GM18870 (cell line): Measurements from ENCODE around the gene MAGEA2B.
"Not testable (repeated sequence)": the region's sequence is repeated elsewhere in the genome, so short reads cannot be mapped to it uniquely, and the experiment has no call there.

Experiments
- ATAC-seq: cut with Tn5 transposase; IDR thresholded peaks from one replicate; pipeline ENCODE4 v1.9.1; 2021; ENCODE audit warnings: moderate library complexity; ENCODE audit not compliant: unreplicated experiment

The MAGEA2B gene

GRCh38 chrX:152713815-152714787 lies at the start of gene MAGEA2B:
Gene MAGEA2B, plus strand, starts transcription at chrX:152714628. Its CDS starts 2,479 bp downstream, at chrX:152717107.
- ATAC-seq: not testable (repeated sequence)

- ATAC-seq: no peak
These were observed 40.3 kb upstream of the MAGEA2B start for GRCh38 chrX:152674135-152674534.

- not testable (repeated sequence) for ATAC-seq
These were observed 39.8 kb upstream of the MAGEA2B start for GRCh38 chrX:152674652-152675051.

GRCh38 chrX:152681012-152681411 lies 33.4 kb upstream of the MAGEA2B start:
- not testable (repeated sequence) for ATAC-seq

GRCh38 chrX:152697952-152698931 lies 16.2 kb upstream of the MAGEA2B start, which contains the start of gene MAGEA3:
Gene MAGEA3, plus strand, starts transcription at chrX:152698794. Its CDS starts 2,039 bp downstream, at chrX:152700833.
- not testable (repeated sequence) for ATAC-seq

- ATAC-seq: not testable (repeated sequence)
These were observed 14.0 kb upstream of the MAGEA2B start for GRCh38 chrX:152700390-152700789.

- ATAC-seq: not testable (repeated sequence)
These were observed 7.9 kb upstream of the MAGEA2B start for GRCh38 chrX:152706500-152706899.

- not testable (repeated sequence) for ATAC-seq
These were observed 5.3 kb upstream of the MAGEA2B start, which contains the start of gene CSAG2 for GRCh38 chrX:152709173-152709572. Gene CSAG2, minus strand, starts transcription at chrX:152709273. Its CDS starts 161 bp downstream, at chrX:152709112.

GRCh38 chrX:152713195-152713594 lies 1.2 kb upstream of the MAGEA2B start:
- ATAC-seq: not testable (repeated sequence)

GRCh38 chrX:152725409-152725808 lies 11.0 kb downstream of the MAGEA2B start:
- no peak for ATAC-seq

- ATAC-seq: no peak
These were observed 19.0 kb downstream of the MAGEA2B start, which contains the start of the genes CSAG1 and MAGEA12 for GRCh38 chrX:152733261-152733975. Gene CSAG1, minus strand, starts transcription at chrX:152733721. Its CDS starts 1,261 bp downstream, at chrX:152732460. Gene MAGEA12, plus strand, starts transcription at chrX:152733757. Its CDS starts 2,405 bp downstream, at chrX:152736162.

- not testable (repeated sequence) for ATAC-seq
These were observed 19.9 kb downstream of the MAGEA2B start for GRCh38 chrX:152734143-152734858.

GRCh38 chrX:152735101-152735500 lies 20.7 kb downstream of the MAGEA2B start:
- ATAC-seq: no peak

- no peak for ATAC-seq
These were observed 21.6 kb downstream of the MAGEA2B start for GRCh38 chrX:152735860-152736511.

GRCh38 chrX:152736528-152736927 lies 22.1 kb downstream of the MAGEA2B start:
- ATAC-seq: not testable (repeated sequence)

GRCh38 chrX:152738560-152738959 lies 24.1 kb downstream of the MAGEA2B start:
- no peak for ATAC-seq

- not testable (repeated sequence) for ATAC-seq
These were observed 39.5 kb downstream of the MAGEA2B start, which contains the start of gene MAGEA2 for GRCh38 chrX:152753686-152754650. Gene MAGEA2, minus strand, starts transcription at chrX:152753842. Its CDS starts 2,479 bp downstream, at chrX:152751363.
